Stimulated activated CD8-positive, alpha-beta memory T cell treated with anti-CD3 and anti-CD28 coated beads, Interleukin-7, amount 100 ng/mL, for 4 hours (primary cell): ENCODE data around the gene NFYA.
A peak's percentile ranks its signal among the peaks of the same experiment; 100 is the strongest.

ENCODE experiments used
- DNase-seq, 2 donors: peaks; one replicate each; pipeline ENCODE4 v3.0.0-alpha.2; 2020; ENCODE audit warnings: low read depth in 2 of 2

Gene NFYA

DNA sequence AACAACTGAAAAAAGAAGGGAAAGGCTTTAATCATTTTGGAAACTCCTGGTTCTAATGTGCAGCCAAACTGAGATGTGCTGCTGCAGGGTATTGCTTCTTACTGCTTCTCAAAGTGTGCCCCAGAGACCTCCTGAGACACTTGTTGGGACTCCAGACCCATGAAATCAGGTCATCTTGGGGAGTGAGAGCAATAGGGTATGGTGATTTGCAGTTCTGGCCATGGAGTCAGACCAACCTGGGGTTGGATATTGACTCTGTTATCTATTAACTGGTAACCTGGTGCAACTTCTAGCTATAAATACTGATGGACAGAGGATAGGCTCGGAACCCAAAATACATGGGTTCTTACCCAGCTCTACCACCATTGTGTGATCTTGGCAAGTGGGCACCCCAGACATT lies 26.7 kb upstream of the NFYA start:
- DNase-seq, result no peak

DNA sequence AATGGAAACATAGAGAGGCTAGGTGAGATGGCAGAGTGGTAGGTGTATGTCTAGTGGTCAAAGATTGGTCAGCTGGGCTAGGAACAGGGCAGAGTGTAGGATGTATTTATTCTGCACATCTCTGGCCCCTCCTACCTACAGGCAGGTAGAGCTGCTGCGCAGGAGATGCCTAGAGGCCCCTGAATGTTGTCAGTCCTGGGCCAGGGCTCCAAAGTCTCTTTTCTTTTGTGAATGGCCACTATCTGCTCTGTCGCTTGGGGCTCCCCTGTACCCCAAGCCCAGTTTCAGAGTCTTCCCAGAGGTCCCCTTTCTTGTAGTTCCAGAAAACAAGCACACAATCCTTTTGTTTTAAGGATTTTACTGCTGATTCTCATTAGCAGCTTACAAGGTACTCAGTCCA lies 25.5 kb upstream of the NFYA start:
- DNase-seq, result no peak

DNA sequence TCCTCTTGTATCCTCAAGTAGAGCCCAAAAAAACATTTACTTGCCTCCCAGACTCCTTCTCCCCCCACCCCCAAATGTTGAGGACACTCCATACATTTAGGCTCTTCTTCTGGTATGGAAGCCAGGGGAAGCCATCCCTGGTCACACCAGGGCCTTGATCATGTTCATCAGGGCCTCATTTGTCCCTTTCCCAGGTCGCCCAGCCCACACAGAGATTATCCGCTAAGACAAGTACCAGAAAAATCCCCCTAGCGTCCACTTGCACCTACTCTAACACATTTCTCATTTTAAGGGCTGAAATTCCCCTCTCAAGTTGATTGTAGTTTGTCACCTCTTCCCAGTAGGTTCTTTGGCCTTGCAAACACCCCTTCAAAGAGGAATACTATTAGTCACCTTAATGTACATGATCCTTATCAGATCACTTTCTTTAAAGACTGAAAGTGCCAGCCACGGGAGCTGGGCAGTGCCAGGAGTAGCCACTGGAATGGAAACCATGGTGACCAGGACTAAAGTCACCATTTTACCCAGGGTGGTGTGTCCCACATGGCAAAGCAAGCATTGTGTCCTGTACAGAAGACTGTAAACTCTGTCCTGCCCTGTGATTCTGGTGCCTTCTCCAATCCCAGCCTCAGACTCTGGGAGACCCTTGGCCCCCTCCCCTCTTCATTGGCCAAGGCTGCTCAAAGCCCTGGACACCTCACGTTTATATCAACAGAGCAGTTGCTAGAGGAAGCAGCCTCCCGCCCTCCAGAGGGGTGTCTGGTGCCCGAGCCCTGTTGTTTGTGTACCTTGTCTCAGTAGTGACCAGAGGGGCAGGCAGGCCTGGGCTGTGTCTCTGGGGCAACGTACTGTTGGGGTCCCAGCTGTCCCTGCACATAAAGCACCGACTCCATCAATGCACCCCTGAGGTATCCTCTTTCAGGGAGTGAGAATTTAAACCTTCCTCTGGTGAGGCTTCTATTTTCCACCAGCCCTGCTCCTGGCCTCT lies 24.7 kb upstream of the NFYA start:
- DNase-seq, result no peak

DNA sequence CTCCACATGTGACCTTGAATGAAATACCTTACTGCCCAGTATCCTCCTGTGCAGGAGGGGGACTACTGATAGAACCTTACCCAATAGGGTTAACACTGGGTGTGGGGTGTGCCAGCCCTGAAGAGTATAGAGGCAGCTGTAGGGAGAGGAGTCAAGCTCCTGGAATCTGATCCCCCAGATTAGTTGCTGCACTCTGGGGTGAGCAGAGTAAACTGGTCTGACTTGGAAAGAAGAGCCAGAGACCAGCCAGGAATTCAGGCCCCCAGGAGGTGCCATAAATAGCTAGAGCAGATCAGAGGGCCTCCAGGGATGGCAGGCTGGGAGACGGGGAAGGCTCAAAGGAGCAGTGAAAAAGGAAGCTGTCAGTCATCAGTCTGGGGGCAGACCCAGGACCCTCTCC lies 23.3 kb upstream of the NFYA start:
- no peak for DNase-seq

DNA sequence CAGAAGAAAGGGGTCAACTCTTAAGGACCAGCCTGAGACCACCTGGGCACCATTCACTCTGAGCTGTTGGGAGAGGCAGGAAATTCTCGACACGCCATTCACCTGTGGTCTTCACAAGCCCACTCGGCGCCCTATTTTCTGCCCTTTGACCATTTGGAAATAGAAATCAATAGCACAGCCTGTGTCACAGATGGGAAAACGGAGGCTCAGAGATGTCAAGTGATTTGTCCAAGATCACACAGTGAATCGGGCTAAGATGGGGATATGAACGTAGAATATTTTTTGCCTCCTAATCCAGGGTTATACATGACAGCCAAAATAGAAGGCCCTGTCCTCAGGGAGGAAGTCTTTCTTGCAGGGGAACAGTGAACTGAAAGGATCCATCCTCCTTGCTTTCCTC lies 22.8 kb upstream of the NFYA start:
- DNase-seq, result no peak

DNA sequence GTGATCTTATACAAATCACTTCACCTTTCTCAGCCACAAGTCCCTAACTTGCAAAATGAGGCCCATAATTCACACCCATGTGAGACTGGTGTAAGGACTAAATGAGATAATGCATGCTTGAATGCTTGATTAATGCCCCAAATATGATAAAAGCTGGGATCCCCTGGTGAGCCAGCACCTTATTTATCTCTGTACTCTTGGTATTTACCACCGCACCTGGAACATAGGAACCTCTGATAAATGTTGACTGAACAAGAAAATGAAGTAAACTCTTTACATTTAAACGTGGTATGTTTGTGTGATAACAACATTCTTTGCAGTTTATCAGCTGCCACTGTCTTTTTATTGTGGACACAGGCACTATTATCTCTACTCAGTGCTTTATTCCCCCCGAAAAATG lies 22.2 kb upstream of the NFYA start:
- no peak for DNase-seq

DNA sequence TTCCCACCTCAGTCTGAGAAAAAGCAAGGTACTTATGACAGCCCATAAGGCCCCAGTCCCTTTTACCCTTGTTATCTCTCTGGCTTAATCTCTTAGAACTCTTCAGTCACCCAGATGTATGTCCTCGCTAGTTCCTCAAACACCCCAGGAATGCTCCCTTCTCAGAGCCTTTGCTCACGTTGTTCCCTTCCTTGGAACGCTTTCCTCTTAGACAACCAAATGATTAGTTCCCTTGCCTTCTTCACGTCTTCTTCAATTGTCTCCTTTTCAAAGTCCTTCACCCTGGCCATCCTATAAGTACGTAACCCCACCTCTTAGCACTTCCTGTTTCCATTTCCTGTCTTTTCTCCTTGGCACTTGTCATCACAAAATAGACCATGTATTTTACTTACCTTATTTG lies 20.9 kb upstream of the NFYA start:
- DNase-seq, result no peak

DNA sequence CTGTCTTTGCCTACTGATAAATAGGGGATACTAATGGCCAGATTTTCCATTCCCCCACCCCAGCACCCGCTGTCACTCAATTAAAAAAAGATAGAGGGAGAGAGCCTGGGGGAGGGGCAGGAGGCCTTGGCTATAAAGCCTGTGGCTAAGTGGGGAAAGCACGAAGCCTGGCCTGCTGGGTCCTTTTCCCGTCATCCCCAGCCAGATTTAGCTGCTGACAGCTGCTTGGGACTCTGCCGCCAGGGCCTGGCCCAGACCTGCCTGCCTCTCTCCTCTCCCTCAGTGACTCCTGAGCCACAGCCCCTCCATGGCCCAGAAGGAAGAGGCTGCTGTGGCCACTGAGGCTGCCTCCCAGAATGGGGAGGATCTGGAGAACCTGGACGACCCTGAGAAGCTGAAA lies 19.7 kb upstream of the NFYA start, which contains the start of gene APOBEC2:
TSS of gene APOBEC2 (plus strand) at position 162 of the 400 bp plus-strand sequence. CDS start at position 308, 146 bp downstream.
- DNase-seq, result no peak

DNA sequence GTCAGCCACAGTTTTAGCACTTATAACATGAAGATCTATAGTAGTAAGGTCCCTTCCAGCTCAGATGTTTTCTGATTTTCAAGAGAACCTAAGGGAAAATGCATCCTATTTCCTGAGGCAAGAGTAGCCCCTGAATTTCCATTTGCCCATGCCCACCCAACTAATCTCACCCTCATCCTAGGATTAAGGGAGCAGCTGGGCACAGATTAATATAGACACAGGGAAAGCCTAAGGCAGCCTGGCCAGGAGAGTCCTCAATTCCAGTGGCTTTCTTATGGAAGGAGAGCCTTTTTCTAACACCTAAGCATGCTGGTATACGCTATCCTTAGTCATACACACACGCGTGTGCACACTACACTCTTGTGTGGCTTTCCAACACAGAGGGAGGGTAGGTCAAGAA lies 18.3 kb upstream of the NFYA start:
- DNase-seq, result no peak

DNA sequence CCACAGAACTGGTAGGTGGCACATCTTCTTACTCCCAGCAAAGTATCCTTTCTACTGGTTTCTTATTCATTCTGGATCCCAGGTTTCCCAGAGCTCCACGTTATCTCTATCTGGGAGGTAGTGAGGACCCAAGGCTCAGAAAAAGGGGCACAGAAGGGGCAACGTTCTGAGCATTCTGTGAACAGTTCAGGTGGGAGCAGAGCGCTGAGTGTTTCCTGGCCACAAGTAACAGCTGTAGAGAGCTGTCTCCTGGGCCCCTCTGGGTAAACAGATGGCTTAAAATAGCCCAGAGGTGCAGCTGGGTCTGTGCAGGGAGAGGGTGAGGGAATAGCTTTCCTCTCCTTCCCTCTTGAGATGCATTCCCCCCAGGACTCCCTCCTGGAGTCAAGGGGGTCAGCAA lies 17.6 kb upstream of the NFYA start:
- DNase-seq, result no peak

DNA sequence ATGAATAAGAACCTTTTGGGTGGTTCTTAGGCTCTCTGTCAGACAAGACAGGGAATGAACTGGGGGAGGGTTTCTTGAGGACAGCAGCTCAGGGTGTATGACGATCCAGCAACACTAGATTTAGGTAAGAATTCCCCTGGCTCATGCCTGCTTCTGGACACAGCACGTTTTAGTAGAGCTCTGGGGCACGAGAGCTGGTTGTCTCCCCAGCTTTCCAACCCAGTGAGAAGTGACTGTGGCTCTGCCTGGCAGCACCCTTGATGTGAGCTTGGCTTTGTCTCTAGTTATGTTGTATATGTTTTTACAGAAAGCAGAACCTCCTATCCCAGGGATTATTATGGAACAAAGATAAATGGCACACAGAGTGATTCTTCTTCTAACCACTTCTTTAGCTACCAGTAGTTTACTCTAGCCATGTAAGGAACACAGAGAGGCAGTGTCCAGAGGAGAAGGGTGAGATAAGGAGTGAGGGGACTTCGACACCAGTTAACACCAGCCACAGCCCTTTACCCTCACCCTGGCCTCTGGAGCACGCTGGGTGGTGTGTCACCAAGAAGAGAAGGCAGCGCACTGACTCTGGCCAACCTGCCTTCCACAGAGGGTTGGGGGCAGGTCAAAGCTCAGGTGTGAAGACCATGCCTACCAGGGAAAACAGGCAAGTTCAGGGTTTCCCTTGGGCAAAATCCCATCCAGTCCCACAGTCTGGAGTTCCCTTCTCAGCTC lies 15.8 kb upstream of the NFYA start:
- DNase-seq, result no peak

DNA sequence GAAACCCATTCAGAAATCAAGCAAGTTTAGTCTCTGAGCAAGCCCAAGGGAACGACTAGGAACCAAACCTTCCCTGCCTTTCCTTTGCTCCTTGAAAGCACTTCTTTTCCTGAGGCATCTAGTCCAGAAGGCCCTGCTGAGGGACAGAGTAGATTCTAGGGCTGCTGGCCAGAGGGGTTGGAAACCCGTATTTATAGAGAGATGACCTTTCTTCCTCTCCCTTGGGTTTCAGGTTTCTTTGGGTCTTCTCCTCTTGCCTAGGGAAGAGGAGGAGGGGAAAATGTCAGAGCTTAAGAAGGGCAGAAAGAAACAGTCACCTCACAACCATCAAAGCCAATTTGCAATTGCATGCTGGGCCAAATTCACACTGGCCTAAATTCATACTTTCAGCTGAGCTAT lies 14.0 kb upstream of the NFYA start:
- DNase-seq, result no peak

DNA sequence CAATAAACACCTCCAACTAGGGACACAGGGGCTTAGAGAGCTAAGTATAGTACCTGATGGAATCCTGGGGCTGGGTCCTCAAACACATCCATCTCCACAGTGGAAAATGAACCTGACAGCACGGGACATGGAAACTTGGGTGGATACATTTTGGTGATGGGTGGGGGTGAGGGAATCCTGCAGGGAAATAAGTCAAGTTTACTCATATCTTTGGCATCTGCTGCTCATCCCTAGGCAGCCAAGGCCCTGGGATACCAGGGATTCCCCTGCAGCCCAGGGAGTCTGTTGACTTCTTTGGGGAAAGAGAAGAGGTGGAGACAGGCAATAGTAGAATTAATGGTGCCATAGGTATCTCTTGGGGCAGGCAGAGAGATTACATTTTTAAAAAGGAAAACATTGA lies 13.2 kb upstream of the NFYA start:
- DNase-seq, result no peak

DNA sequence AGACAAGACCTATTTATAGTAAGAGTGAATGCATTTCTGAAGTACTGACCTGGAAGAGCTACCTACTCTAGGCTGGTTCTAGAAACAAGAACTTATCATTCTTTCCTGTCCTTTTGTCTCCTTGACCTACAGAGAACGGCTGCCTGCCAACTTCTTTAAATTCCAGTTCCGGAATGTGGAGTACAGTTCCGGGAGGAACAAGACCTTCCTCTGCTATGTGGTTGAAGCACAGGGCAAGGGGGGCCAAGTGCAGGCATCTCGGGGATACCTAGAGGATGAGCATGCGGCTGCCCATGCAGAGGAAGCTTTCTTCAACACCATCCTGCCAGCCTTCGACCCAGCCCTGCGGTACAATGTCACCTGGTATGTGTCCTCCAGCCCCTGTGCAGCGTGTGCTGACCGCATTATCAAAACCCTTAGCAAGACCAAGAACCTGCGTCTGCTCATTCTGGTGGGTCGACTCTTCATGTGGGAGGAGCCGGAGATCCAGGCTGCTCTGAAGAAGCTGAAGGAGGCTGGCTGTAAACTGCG lies 11.5 kb upstream of the NFYA start:
- no peak for DNase-seq

DNA sequence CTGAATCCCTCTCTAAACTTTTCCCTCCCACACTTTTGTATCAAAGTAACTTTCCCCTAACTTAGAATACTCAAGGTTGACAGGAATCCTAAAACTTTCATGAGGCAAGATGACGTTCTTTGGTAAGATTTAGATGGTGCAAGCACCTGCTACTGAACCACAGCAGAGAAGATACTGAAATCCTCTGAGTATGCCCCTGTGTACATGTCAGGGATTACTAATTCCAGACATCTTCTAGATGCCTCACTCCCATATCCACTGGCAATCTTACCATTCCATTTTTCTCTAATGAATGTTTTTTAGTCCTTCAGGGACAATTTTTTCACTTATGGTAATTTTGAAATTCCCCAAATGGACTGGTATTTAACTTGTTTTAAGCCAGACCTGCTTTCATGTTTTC lies 10.7 kb upstream of the NFYA start:
- no peak for DNase-seq

DNA sequence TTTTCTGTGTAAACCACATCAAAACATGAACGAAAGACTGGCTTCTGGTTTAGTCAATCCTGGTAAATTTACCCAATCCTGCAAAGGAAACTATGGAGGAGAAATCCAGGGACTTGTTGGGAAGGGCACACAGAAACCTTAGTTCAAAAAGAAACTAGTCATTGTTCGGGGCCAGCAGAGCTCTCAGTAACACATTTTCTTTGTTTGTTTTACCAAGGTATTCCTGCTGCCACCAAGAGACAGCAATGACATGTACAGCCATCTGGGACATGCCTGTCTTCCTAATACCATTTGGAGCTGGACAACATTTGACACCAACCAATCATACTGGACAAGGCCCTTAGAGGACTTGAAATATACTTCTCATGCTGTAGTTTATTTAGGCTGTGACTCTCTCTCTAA lies 8.9 kb upstream of the NFYA start:
- no peak for DNase-seq

DNA sequence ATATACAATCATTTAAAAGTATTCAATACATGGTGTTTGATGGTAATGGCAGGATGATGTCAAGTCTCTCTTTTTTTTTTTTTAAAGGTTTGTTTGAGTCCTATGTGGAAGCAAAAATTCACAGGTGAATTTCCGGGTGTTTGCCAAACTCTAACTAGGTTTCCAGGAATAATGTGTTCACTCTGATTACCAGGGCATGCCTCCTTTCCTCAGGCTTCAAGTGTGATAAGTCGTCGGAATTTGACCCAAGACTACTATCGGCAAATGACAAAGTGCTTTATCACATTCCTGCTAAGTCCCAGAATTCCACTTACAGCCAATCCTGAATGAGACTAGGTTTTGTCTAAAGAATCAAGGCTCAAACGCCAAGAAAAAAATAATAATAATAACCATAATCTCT lies 7.9 kb upstream of the NFYA start:
- DNase-seq, result no peak

DNA sequence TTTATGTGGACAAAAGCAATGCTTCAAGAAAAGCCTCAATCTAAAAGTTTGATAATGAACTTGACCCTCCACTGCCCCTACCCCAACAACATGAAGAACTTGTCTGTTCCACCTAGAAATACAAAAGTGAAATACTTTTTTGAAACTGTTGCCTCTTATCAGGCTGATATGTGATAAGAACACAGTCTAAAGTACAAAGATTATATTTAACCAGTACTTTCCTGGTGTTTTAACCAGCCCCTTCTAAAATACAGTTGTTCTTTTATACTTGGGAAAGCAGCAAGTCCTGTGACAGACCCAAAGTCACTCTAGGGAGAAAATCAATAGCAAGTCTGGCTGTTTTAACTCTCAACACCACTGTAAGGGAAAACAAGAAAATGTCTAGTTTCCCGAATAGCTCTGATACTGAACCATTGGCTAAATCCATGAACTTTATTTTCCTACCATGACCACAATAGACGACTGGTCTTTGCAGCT lies 7.2 kb upstream of the NFYA start:
- no peak for DNase-seq

DNA sequence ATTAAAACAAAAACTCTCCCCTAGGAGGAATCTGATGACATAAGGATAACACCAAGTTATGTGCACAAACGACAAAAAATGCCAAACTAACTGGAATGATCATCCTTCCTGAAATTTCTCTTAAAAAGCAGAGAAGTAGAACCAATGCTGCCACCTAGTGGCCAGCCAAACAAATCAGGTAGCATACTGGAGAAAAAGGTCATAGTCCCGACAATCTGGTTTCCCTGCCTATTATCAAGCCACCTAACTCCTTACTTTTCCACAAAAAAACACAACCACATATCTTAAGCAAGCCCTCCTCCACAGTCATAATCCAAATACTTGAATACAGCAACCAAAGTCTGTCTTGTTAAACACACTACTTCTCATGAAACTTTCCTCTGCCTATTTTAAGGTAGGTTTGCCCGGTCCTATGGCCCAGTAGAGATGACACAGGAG lies 5.9 kb upstream of the NFYA start:
- peak; percentile 27 to 37 for DNase-seq

DNA sequence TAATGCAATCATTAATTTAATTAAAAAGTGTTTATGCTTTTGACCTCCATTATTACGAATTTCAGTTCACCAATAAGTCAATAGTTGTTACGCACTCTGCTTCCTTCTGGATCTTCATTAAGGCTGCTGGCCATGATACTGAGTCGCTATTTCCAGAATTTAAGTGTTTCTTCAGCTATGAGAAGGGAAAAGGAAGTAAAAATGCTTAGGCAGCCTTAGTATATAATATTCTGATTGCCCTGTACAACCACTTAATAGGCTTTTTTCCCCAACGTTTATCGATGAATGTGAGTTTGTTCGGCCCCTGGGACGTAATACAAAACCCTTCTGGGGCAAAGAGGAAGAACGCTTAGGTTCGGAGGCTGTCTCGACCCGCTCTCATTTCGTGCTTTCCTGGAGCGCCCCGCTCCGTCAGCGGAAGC lies 1.3 kb upstream of the NFYA start:
- peak in 1 of 2 donors; percentile 54 for DNase-seq

DNA sequence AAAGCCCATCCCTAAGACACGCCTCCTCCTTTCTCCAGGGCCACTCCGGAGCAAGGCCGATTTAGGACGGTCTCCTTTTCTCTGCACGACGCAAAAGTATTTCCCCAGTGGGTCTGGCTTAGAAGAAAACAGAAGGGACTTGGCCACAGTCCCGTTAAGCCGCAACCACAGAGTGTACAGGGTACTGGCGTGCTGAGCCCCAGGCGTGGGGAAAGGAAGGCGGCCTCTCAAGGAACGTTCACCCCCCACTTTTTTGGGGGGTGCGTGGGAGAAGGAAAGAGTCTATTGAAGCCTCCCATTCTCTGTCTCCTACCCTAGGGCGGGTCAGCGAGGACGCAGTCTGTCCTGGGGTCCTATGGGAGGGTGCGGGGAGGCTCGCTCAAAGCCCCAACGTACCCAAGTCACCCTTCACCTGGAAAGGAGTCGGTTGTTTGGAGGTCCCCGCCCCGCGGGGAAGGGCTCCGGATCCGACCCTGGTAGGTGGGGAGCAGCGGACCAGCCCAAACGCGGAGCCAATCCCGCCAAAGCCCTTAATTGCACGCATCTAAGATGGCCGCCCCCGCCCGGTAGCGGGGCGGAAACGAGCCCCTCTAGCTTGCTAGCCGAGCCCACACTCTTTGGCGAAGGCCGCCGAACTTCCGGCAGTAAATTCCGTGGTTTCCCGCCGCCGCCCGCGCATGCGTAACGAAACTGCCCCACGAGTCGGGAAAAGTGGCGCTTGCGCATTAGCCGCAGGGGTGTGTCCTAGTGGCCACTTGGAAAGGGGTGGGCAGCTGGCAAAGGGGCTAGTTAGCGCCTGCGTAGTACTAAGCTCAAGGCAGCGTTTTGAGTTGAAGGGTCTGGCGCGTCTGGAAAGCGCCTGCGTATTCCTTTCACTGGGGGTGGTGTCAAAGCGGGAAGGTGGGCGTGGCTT lies 595 bp upstream of the NFYA start, which contains the start of gene OARD1:
TSS of gene OARD1 (minus strand) at position 434 of the 913 bp plus-strand sequence. CDS start 722 bp downstream, outside the sequence.
- DNase-seq, result peak; percentile 99 to 100
